Thoracic aorta (tissue), 2 donors: ENCODE results near the gene TUFM. TPM values are rescaled to one million over a fixed set of nuclear protein-coding genes. Genes with fewer than 3 reads are reported as not detected.

Source experiments
- ATAC-seq: fragments of 150-250 bp; one replicate; pipeline ENCODE4 v1.8.0; 2017; ENCODE audit warnings: low read depth; ENCODE audit not compliant: insufficient number of reproducible peaks, low FRiP score
- DNase-seq: peaks from one replicate; pipeline ENCODE4 v3.0.0-alpha.2; 2020; ENCODE audit warnings: low spot score
- H3K27ac ChIP-seq, 2 donors: fragments of 200-600 bp; sonication (generic); 1 replicate in 1 of 2; 2 replicates in 1 of 2; pipeline ENCODE4 v1.5.1; 2016; ENCODE audit warnings: mild to moderate bottlenecking in 2 of 2, moderate library complexity in 2 of 2
- H3K27me3 ChIP-seq: fragments of 200-600 bp; sonication (generic); replicated peaks from 2 replicates; pipeline ENCODE4 v1.6.0; 2016; ENCODE audit warnings: mild to moderate bottlenecking; ENCODE audit not compliant: insufficient read depth
- H3K36me3 ChIP-seq: fragments of 200-600 bp; sonication (generic); one replicate; pipeline ENCODE4 v1.5.1; 2016
- H3K4me1 ChIP-seq, 2 donors: fragments of 200-600 bp; sonication (generic); 1 replicate in 1 of 2; 2 replicates in 1 of 2; pipeline versions ENCODE4 v1.5.1 to v1.6.0; 2016; ENCODE audit warnings: low read depth in 2 of 2, mild to moderate bottlenecking in 1 of 2; ENCODE audit not compliant: control insufficient read depth in 1 of 2
- H3K4me3 ChIP-seq: fragments of 200-600 bp; sonication (generic); 2 replicates; pipeline ENCODE4 v1.5.1; 2016; ENCODE audit warnings: mild to moderate bottlenecking
- H3K9me3 ChIP-seq: fragments of 200-600 bp; sonication (generic); 2 replicates; pipeline ENCODE4 v1.5.1; 2016
- total RNA-seq, 2 donors: library from RNA; depleted of rRNA; stranded (reverse); fragments of >200 nt; gene quantifications; one replicate each; pipeline versions ENCODE4 v1.1.0 to v1.2.3, GENCODE V29; 2016
- TF ChIP-seq, protein P1 (sequence below): fragments of 200-600 bp; sonication (generic); IDR thresholded peaks from one replicate; pipeline ENCODE4 v1.5.1; 2019; ENCODE audit warnings: antibody characterized with exemption

Gene TUFM
- total RNA-seq, 2 donors from 2014 or later: 48.9 to 50.2 TPM

DNA sequence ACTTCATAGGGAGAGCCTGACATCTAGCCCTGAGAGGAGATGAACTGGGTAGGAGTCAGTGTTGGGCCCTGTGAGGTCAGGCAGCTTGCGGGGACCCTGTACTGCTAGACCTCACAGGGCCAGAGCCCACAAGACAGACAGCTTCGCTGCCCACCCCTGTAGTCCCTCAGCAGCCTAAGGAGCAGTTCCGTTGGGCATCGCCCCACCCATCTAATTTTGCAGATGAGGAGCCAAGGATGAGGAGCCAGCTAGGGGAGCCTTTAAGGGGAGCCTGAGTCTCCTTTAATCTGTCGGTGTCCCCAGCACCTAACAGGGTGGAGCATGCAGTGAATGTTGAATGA lies 755 bp upstream of the TUFM start:
- Histone ChIP-seq H3K9me3 (no peaks in the 10 kb centered on the region), H3K27me3 (no peaks in the 10 kb centered on the region), H3K36me3 (peaks cover 29% of the 10 kb centered on the region), H3K27ac (peak overlapping the region; percentile 83 to 89), H3K4me3 (peak overlapping the region; percentile 89), H3K4me1 (peaks cover 3 to 22% of the 10 kb centered on the region in 2 donors)
- no peak for ATAC-seq
- TF ChIP-seq, protein P1, sequence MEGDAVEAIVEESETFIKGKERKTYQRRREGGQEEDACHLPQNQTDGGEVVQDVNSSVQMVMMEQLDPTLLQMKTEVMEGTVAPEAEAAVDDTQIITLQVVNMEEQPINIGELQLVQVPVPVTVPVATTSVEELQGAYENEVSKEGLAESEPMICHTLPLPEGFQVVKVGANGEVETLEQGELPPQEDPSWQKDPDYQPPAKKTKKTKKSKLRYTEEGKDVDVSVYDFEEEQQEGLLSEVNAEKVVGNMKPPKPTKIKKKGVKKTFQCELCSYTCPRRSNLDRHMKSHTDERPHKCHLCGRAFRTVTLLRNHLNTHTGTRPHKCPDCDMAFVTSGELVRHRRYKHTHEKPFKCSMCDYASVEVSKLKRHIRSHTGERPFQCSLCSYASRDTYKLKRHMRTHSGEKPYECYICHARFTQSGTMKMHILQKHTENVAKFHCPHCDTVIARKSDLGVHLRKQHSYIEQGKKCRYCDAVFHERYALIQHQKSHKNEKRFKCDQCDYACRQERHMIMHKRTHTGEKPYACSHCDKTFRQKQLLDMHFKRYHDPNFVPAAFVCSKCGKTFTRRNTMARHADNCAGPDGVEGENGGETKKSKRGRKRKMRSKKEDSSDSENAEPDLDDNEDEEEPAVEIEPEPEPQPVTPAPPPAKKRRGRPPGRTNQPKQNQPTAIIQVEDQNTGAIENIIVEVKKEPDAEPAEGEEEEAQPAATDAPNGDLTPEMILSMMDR: no peak
- DNase-seq: no peak

DNA sequence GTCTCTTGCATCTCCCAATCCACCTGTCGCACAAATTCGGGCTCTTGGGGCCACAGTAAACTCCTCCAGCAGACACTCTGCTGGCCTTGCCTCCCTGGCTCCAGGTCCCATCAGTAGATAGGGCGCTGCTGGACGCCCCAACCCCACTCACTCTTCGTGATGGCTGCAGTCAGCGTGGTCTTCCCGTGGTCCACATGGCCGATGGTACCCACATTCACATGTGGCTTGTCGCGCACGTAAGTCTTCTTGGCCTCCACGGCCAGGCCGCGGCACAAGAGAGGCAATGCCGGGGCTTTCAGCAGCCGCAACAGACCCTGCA lies 428 bp downstream of the TUFM start:
- ATAC-seq: no peak
- peak overlapping the region; percentile 69 to 83 for H3K27ac ChIP-seq

DNA sequence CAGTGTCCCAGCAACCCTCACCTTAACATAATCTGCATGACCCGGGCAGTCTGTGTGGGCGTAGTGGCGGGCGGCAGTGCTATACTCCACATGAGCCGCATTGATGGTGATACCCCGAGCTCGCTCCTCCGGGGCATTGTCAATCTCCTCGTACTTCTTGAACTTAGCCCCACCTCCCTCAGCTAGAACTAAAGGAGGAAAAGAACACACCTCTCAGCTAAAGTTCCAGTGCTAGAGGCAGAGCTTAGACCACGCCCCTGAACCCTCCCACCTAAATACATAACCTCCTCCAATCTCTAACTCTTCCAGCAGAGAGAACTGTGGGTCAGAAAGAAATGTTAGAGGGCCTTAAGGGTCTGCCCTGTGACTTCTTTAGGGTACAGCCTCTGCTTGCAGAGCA lies 855 bp downstream of the TUFM start:
- no peak for DNase-seq
- no peak for ATAC-seq
- Histone ChIP-seq H3K4me3 (peak overlapping the region; percentile 89), H3K9me3 (no peaks in the 10 kb centered on the region), H3K27ac (no peak overlapping the region), H3K36me3 (peaks cover 31% of the 10 kb centered on the region), H3K27me3 (no peaks in the 10 kb centered on the region), H3K4me1 (peaks cover 3 to 22% of the 10 kb centered on the region in 2 donors)
- TF ChIP-seq, protein P1: no peak

More for the DNA sequence above, 428 bp downstream of the TUFM start:
- peaks cover 31% of the 10 kb centered on the region for H3K36me3 ChIP-seq
- H3K9me3 ChIP-seq: no peaks in the 10 kb centered on the region
- TF ChIP-seq, protein P1: no peak
- peaks cover 3 to 22% of the 10 kb centered on the region in 2 donors for H3K4me1 ChIP-seq
- H3K4me3 ChIP-seq: peak overlapping the region; percentile 89
- H3K27me3 ChIP-seq: no peaks in the 10 kb centered on the region
- DNase-seq: no peak

DNA sequence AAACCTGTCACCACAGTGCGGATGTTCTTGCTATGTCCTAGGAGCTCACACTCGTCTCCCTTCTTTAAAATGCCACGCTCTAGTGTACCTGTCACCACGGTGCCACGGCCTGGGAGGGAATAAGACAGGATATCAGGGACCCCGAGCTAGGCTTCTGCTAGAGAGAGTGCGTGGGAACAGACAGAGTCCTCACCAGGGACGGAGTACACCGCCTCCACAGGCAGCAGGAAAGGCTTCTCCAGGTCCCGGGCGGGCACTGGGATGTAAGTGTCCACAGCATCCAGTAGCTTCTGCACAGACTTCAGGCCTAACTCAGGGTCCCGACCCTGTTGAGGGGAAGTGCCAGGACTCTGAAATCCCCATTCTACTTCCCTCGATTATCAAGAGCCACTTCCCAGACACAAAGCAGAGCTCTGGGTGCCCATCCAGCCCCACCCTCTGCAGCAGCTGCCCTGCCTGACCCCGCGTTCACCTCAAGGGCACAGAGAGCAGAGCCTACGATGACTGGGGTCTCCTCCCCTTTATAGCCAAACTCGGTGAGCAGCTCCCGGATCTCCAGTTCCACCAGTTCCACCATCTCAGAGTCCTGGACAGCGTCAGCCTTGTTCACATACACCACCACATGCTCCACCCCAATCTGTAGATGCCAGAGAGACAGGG lies 1.8 kb downstream of the TUFM start:
- no peaks in the 10 kb centered on the region for H3K9me3 ChIP-seq
- H3K36me3 ChIP-seq: peaks cover 31% of the 10 kb centered on the region
- H3K27me3 ChIP-seq: no peaks in the 10 kb centered on the region
- ATAC-seq (no peak), DNase-seq (no peak)
- peaks cover 3 to 22% of the 10 kb centered on the region in 2 donors for H3K4me1 ChIP-seq
- H3K27ac ChIP-seq: no peak overlapping the region
- H3K4me3 ChIP-seq: no peak overlapping the region
- TF ChIP-seq, protein P1: no peak

DNA sequence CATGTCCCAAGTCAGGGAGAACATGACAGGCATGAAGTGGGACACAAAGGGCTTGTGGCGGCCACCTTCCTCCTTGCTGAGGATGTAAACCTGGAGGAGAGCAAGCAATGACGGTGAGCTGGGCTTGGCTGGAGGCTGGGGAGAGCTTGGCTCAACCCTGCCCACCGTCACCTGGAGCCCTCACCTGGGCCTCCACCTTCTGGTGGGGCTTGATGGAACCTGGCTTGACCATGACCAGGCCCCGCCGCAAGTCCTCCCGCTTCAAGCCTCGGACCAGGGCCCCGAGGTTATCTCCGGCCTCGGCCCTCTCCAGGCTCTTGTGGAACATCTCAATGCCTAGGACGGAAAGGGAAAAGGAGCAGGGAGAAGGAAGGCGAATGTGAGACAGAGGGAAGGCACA lies 2.4 kb downstream of the TUFM start:
- ATAC-seq (no peak), DNase-seq (no peak)
- Histone ChIP-seq H3K27me3 (no peaks in the 10 kb centered on the region), H3K36me3 (peaks cover 31% of the 10 kb centered on the region), H3K27ac (no peak overlapping the region), H3K4me1 (peaks cover 3 to 22% of the 10 kb centered on the region in 2 donors), H3K4me3 (no peak overlapping the region), H3K9me3 (no peaks in the 10 kb centered on the region)
- TF ChIP-seq, protein P1: no peak
